Smooth muscle cell (in vitro differentiated cells): ENCODE measurements around the gene FNBP1. TPM values are rescaled to one million over a fixed set of nuclear protein-coding genes. Genes with fewer than 3 reads are reported as not detected.

Experiments used
- DNase-seq: peaks from one replicate; lab custom pipeline; 2025; ENCODE audit not compliant: unreplicated experiment; lab: John Stamatoyannopoulos, UW
- H2AFZ ChIP-seq: fragments of 200-600 bp; sonication (generic); 2 replicates; pipeline ENCODE4 v1.6.0; 2016; ENCODE audit warnings: antibody characterized with exemption, low read depth, mild to moderate bottlenecking
- H3F3A ChIP-seq: fragments of 200-600 bp; sonication (generic); 2 replicates; pipeline ENCODE4 v1.6.0; 2017; ENCODE audit warnings: antibody characterized with exemption, low read depth
- H3K27ac ChIP-seq: fragments of 200-600 bp; sonication (generic); 2 replicates; pipeline ENCODE4 v1.5.1; 2016; ENCODE audit warnings: low read depth, mild to moderate bottlenecking
- H3K27me3 ChIP-seq: fragments of 200-600 bp; sonication (generic); 2 replicates; pipeline ENCODE4 v1.6.1; 2016; ENCODE audit warnings: low read depth, mild to moderate bottlenecking
- H3K36me3 ChIP-seq: fragments of 200-600 bp; sonication (generic); 2 replicates; pipeline ENCODE4 v1.5.1; 2016; ENCODE audit warnings: low read depth
- H3K4me1 ChIP-seq: fragments of 200-600 bp; sonication (generic); 2 replicates; pipeline ENCODE4 v1.5.1; 2016; ENCODE audit warnings: low read depth
- H3K4me2 ChIP-seq: fragments of 200-600 bp; sonication (generic); 2 replicates; pipeline ENCODE4 v1.6.0; 2016; ENCODE audit warnings: mild to moderate bottlenecking
- H3K4me3 ChIP-seq: fragments of 200-600 bp; sonication (generic); 2 replicates; pipeline ENCODE4 v1.5.1; 2016; ENCODE audit warnings: mild to moderate bottlenecking
- H3K79me2 ChIP-seq: fragments of 200-600 bp; sonication (generic); 2 replicates; pipeline ENCODE4 v1.6.0; 2016; ENCODE audit warnings: low read depth, mild to moderate bottlenecking
- H3K9ac ChIP-seq: fragments of 200-600 bp; sonication (generic); 2 replicates; pipeline ENCODE4 v1.6.0; 2016; ENCODE audit warnings: low read depth
- H3K9me3 ChIP-seq: fragments of 200-600 bp; sonication (generic); replicated peaks from 2 replicates; pipeline ENCODE4 v1.5.1; 2016; ENCODE audit warnings: low read depth
- H4K20me1 ChIP-seq: fragments of 200-600 bp; sonication (generic); 2 replicates; pipeline ENCODE4 v1.6.0; 2016; ENCODE audit warnings: low read depth
- WGBS: methylation state at CpG from one replicate; pipeline ENCODE4 v1.1.7; 2016; ENCODE audit warnings: low lambda C conversion rate; 5-methylcytosine and 5-hydroxymethylcytosine counted together
- polyA plus RNA-seq: library from polyadenylated mRNA; unstranded; fragments of >200 nt; fragmentation: Nextera tagmentation; extraction: Ambion mirVana; gene quantifications from 2 replicates; pipeline ENCODE4 v1.2.1, GENCODE V29; 2016
- total RNA-seq: library from RNA; depleted of rRNA; stranded (reverse); fragments of >200 nt; gene quantifications from 2 replicates; pipeline ENCODE4 v1.2.3, GENCODE V29; 2014
- TF ChIP-seq, protein P1 (sequence below): fragments of 200-600 bp; sonication (generic); IDR thresholded peaks from 2 replicates; pipeline ENCODE4 v1.5.1; 2017; ENCODE audit warnings: borderline replicate concordance, mild to moderate bottlenecking, antibody characterized with exemption; ENCODE audit not compliant: insufficient read depth, poor library complexity, severe bottlenecking

FNBP1 gene
- total and polyA plus RNA-seq, 2 experiments from 2014 or later = 17.1 to 17.2 TPM

DNA sequence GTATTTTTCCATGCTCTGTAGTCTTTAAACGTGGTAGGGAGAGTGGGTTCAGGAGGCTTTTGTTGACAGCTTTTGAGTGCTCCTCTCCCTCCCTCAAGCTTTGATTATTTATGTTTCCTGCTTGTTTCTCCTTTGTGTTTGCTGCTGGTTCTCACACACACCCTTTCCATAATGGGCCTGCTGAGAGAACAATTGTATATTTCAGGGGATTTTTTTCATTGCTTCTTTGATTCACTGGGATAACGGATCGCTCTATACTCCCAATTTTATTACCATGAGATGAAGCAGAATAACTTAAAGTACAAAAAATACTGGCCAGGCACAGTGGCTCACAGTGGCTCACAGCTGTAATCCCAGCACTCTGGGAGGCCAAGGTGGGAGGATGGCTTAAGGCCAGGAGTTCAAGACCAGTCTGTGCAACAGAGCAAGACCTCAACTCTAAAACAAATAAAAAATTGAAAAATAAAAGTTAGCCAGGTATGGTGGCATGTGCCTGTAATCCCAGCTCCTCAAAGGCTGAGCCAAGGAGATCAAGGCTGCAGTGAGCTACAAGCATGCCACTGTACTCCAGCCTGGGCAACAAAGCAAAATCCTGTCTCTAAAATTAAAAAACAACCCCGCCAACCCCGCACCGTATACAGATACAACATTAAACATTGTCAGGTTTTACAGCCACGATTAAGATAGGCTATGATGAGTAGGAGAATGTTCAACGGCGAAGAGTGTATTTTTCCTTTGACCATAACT is 140.8 kb downstream of the FNBP1 start:
- TF ChIP-seq, protein P1, sequence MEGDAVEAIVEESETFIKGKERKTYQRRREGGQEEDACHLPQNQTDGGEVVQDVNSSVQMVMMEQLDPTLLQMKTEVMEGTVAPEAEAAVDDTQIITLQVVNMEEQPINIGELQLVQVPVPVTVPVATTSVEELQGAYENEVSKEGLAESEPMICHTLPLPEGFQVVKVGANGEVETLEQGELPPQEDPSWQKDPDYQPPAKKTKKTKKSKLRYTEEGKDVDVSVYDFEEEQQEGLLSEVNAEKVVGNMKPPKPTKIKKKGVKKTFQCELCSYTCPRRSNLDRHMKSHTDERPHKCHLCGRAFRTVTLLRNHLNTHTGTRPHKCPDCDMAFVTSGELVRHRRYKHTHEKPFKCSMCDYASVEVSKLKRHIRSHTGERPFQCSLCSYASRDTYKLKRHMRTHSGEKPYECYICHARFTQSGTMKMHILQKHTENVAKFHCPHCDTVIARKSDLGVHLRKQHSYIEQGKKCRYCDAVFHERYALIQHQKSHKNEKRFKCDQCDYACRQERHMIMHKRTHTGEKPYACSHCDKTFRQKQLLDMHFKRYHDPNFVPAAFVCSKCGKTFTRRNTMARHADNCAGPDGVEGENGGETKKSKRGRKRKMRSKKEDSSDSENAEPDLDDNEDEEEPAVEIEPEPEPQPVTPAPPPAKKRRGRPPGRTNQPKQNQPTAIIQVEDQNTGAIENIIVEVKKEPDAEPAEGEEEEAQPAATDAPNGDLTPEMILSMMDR = no peak
- peaks cover 7% of the 10 kb centered on the region for H3K36me3 ChIP-seq
- H3K9me3 ChIP-seq = no peaks in the 10 kb centered on the region
- no peaks in the 10 kb centered on the region for H4K20me1 ChIP-seq
- DNase-seq = no peak
- no peak overlapping the region for H3K4me3 ChIP-seq
- H3K4me2 ChIP-seq = no peak overlapping the region
- H3K27me3 ChIP-seq = no peaks in the 10 kb centered on the region
- no peak overlapping the region for H3K27ac ChIP-seq
- H3F3A ChIP-seq = no peaks in the 10 kb centered on the region
- no peaks in the 10 kb centered on the region for H3K4me1 ChIP-seq
- H2AFZ ChIP-seq = no peak overlapping the region
- H3K9ac ChIP-seq = no peak overlapping the region
- no peaks in the 10 kb centered on the region for H3K79me2 ChIP-seq
- WGBS = 95% methylated on average over 9 of the region's 9 CpGs

DNA sequence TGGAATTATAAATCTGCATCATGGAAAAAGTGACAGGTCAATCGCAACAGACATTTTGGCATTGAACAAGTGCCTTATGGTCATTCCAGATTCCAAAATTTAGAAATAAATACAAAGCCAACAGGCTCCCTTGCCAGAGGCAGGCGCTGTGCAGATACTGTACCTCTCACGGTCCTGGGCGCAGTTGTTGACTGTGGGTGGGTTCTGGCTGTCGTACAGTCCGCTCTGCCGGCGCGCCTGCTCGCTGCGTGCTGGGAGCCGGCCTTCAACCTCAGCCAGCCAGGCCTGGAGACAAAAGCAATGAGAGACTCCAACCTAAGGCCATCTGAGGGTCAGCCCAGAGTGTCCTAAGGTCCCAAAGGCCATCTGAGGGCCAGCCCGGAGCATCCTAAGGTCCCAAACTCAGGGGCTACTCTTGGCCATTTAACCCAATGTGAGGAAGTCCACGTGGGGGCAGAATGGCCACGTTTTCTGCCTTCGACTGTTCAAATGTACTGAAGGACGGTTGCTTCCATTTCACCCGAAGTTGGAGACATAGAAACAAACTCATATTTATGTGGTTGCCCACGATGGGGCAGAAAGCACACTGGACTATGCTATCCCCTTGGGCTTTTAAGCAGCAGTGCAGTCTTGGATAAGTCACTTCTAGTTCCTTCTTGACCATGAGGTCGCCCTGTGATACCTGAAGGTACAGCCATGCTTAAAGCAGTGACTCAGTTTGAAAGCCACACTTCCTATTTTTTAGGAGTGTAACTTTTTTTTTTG is 142.5 kb downstream of the FNBP1 start:
- Histone ChIP-seq H4K20me1 (no peaks in the 10 kb centered on the region), H3K27me3 (no peaks in the 10 kb centered on the region), H2AFZ (no peak overlapping the region), H3K4me3 (no peak overlapping the region), H3K4me1 (no peaks in the 10 kb centered on the region), H3F3A (no peaks in the 10 kb centered on the region), H3K4me2 (no peak overlapping the region), H3K27ac (no peak overlapping the region), H3K79me2 (no peaks in the 10 kb centered on the region), H3K9ac (no peak overlapping the region), H3K9me3 (no peaks in the 10 kb centered on the region), H3K36me3 (peaks cover 7% of the 10 kb centered on the region)
- TF ChIP-seq, protein P1 = no peak
- no peak for DNase-seq
- WGBS = 96% methylated on average over 20 of the region's 20 CpGs

DNA sequence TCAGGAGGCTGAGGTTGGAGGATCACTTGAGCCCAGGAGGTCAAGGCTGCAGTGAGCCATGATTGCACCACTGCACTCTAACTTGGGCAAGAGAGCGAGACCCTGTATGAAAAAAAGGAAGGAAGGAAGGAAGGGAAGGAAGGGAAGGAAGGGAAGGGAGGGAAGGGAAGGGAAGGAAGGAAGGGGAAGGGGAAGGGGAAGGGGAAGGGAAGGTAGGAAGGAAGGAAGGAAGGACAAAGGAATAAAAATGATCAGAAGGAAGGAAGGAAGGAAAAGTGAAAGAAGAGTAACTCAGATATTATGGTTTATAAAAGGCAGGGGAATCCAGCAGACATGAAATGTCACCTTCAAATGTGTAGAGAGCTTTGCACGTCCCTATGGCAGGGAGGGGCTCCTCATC is 143.4 kb downstream of the FNBP1 start:
- Histone ChIP-seq H3K27me3 (no peaks in the 10 kb centered on the region), H3K79me2 (no peaks in the 10 kb centered on the region), H3K27ac (no peak overlapping the region), H3K9me3 (no peaks in the 10 kb centered on the region), H3K4me2 (no peak overlapping the region), H2AFZ (no peak overlapping the region), H3K36me3 (peaks cover 7% of the 10 kb centered on the region), H3F3A (no peaks in the 10 kb centered on the region), H3K4me3 (no peak overlapping the region), H3K4me1 (no peaks in the 10 kb centered on the region), H3K9ac (no peak overlapping the region), H4K20me1 (no peaks in the 10 kb centered on the region)
- WGBS = 93% methylated on average over 2 of the region's 2 CpGs
- TF ChIP-seq, protein P1 = no peak
- no peak for DNase-seq
